Measurements from ENCODE around the gene LY6G6F. TPM values are rescaled to one million over a fixed set of nuclear protein-coding genes. Genes with fewer than 3 reads are reported as not detected.

The LY6G6F gene
- polyA plus RNA-seq, 1 of the 3 experiments (the other 2 are of a cell fraction), result not detected

GRCh38 chr6:31664790-31665500 lies 41.7 kb upstream of the LY6G6F start, which contains the start of gene GPANK1:
GPANK1 (minus strand) TSS chr6:31664997; CDS start chr6:31664478, 519 bp downstream.
- TF ChIP-seq MAX (IDR thresholded peaks at IDR 0.05; ENCODE audit: low read depth) (peak; percentile 63), NRF1 (IDR thresholded peaks at IDR 0.05; ENCODE audit: low read depth, low read length) (peak; percentile 88), REST (IDR thresholded peaks at IDR 0.05; ENCODE audit: low read depth, low read length) (no peak), RFX5 (IDR thresholded peaks at IDR 0.05; ENCODE audit: low read length) (no peak), TCF12 (IDR thresholded peaks at IDR 0.05) (no peak), TAF1 (IDR thresholded peaks at IDR 0.05; ENCODE audit: borderline replicate concordance, low read depth, low read length) (peak; percentile 44; the same call in 1 of the 2 replicates), ELF1 (IDR thresholded peaks at IDR 0.05) (no peak), ZBTB33 (IDR thresholded peaks at IDR 0.05; ENCODE audit: borderline replicate concordance, low read depth) (no peak), EZH2phosphoT487 (IDR thresholded peaks at IDR 0.05; ENCODE audit: borderline replicate concordance, low read depth) (no peak), CTCF (IDR thresholded peaks at IDR 0.05) (no peak), MEF2A (IDR thresholded peaks at IDR 0.05; ENCODE audit: borderline replicate concordance, low read depth) (no peak), NFIC (IDR thresholded peaks at IDR 0.05; ENCODE audit: borderline replicate concordance) (no peak), MXI1 (IDR thresholded peaks at IDR 0.05; ENCODE audit: low read depth, low read length) (peak; percentile 89), USF2 (IDR thresholded peaks at IDR 0.05; ENCODE audit: borderline replicate concordance, low read depth, low read length) (no peak), GATA2 (CRISPR knock-in tag; IDR thresholded peaks at IDR 0.05) (no peak), JUND (IDR thresholded peaks at IDR 0.05) (no peak), SMC3 (IDR thresholded peaks at IDR 0.05; ENCODE audit: low read depth, low read length) (no peak), YY1 (IDR thresholded peaks at IDR 0.05; ENCODE audit: low read depth) (peak; percentile 94), SIN3A (IDR thresholded peaks at IDR 0.05; ENCODE audit: borderline replicate concordance, low read depth, low read length) (peak; percentile 75; the same call in 1 of the 2 replicates)
- Histone ChIP-seq H3K4me3 (ENCODE audit: low read depth in 2 of 2, low read length in 1 of 2) (peak within 1 kb of the TSS; percentile 86 to 89), H2AFZ (ENCODE audit: low read depth) (peak within 1 kb of the TSS; percentile 58), H3K4me1 (ENCODE audit: control insufficient read depth in 1 of 2, insufficient read depth in 2 of 2, low read depth in 1 of 2, low read length in 1 of 2) (peaks cover 17 to 18% of the 10 kb centered on the region in 2 experiments; a peak in 3 of 4 replicates), H3K9ac (peak within 1 kb of the TSS; percentile 77), H4K20me1 (ENCODE audit: insufficient read depth) (no peaks in the 10 kb centered on the region), H3K9me2 (no peaks in the 10 kb centered on the region), H3K36me3 (replicated peaks in 1 of 2; ENCODE audit: control insufficient read depth in 1 of 2, insufficient read depth in 2 of 2, low read length in 1 of 2) (peaks cover 38 to 40% of the 10 kb centered on the region in 2 experiments), H3K79me2 (ENCODE audit: insufficient read depth) (peaks cover 77% of the 10 kb centered on the region), H3F3A (replicated peaks; ENCODE audit: insufficient read depth) (peaks cover 27% of the 10 kb centered on the region), H3K4me2 (peak within 1 kb of the TSS; percentile 97), H3K9me3 (no peaks in the 10 kb centered on the region), H3K27me3 (ENCODE audit: insufficient read depth) (no peaks in the 10 kb centered on the region), H3K27ac (ENCODE audit: low read depth in 2 of 2, low read length in 1 of 2) (peak within 1 kb of the TSS; percentile 87 to 92)
- ChIA-PET POLR2A (interaction anchor here (0.6 to 1.9 kb wide), 11 partner anchors 10 to 1307 kb away, joined by 3 to 20 read pairs (median 3); partner anchors contain the start of genes AGPAT1, BAG6, EHMT2 and LSM2), CTCF (interaction anchor here (0.7 to 2.8 kb wide), 7 partner anchors 9 to 118 kb away, joined by 3 to 10 read pairs (median 5); partner anchors contain the start of genes APOM, ATP6V1G2, BAG6 and LY6G5C)
- under 1% methylated on average over 39 of the region's 39 CpGs for WGBS (ENCODE audit: low lambda C conversion rate)
- peak; percentile 74 for DNase-seq
